ENCODE measurements around the gene RNF157. TPM values are rescaled to one million over a fixed set of nuclear protein-coding genes. Genes with fewer than 3 reads are reported as not detected.

Gene RNF157
- total RNA-seq, 1 donor from 2014 or later = 4.3 TPM

- DNase-seq (ENCODE audit: low spot score) = no peak
Measured at GRCh38 chr17:76157759-76158158, 82.5 kb downstream of the RNF157 start.

GRCh38 chr17:76156662-76156991, 83.7 kb downstream of the RNF157 start:
- no peak for DNase-seq (ENCODE audit: low spot score)

- DNase-seq (ENCODE audit: low spot score) = no peak
Measured at GRCh38 chr17:76155988-76156661, 84.2 kb downstream of the RNF157 start.

GRCh38 chr17:76154936-76155845, 85.1 kb downstream of the RNF157 start:
- no peak for DNase-seq (ENCODE audit: low spot score)

- DNase-seq (ENCODE audit: low spot score) = no peak
Measured at GRCh38 chr17:76154292-76154691, 86.0 kb downstream of the RNF157 start.

GRCh38 chr17:76153640-76154039, 86.7 kb downstream of the RNF157 start:
- DNase-seq (ENCODE audit: low spot score) = no peak

GRCh38 chr17:76153202-76153601, 87.1 kb downstream of the RNF157 start:
- no peak for DNase-seq (ENCODE audit: low spot score)

- no peak for DNase-seq (ENCODE audit: low spot score)
Measured at GRCh38 chr17:76152591-76152990, 87.7 kb downstream of the RNF157 start.

GRCh38 chr17:76151896-76152454, 88.3 kb downstream of the RNF157 start:
- DNase-seq (ENCODE audit: low spot score) = no peak

GRCh38 chr17:76150712-76151622, 89.3 kb downstream of the RNF157 start:
- no peak for DNase-seq (ENCODE audit: low spot score)

GRCh38 chr17:76149214-76149613, 91.1 kb downstream of the RNF157 start:
- DNase-seq (ENCODE audit: low spot score) = no peak

- DNase-seq (ENCODE audit: low spot score) = no peak
Measured at GRCh38 chr17:76148015-76148326, 92.3 kb downstream of the RNF157 start.

GRCh38 chr17:76147211-76148014, 92.9 kb downstream of the RNF157 start:
- no peak for DNase-seq (ENCODE audit: low spot score)

GRCh38 chr17:76146053-76146851, 94.0 kb downstream of the RNF157 start:
- no peak for DNase-seq (ENCODE audit: low spot score)

GRCh38 chr17:76145231-76146052, 94.9 kb downstream of the RNF157 start:
- no peak for DNase-seq (ENCODE audit: low spot score)

GRCh38 chr17:76142585-76143041, 97.7 kb downstream of the RNF157 start:
- DNase-seq (ENCODE audit: low spot score) = no peak

- no peak for DNase-seq (ENCODE audit: low spot score)
Measured at GRCh38 chr17:76142039-76142584, 98.2 kb downstream of the RNF157 start.

GRCh38 chr17:76141212-76142038, 98.9 kb downstream of the RNF157 start, which contains the start of gene FOXJ1:
TSS of gene FOXJ1 (minus strand) at chr17:76141245. CDS start at chr17:76140395, 850 bp downstream.
- DNase-seq (ENCODE audit: low spot score) = peak; percentile 87
